Body of pancreas (tissue), 4 donors: ENCODE measurements around the gene PLVAP.

ENCODE experiments used
- CTCF ChIP-seq, 7 experiments: fragments of 450-650 bp in 4 of 7; fragments of 200-600 bp in 3 of 7; sonication (generic) in 3 of 7; IDR thresholded peaks; one replicate each; pipeline ENCODE4 v1.5.1; 2016 to 2019; ENCODE audit warnings: antibody characterized with exemption in 7 of 7
- POLR2A ChIP-seq, 3 donors: fragments of 450-650 bp; IDR thresholded peaks; one replicate each; pipeline ENCODE4 v1.6.1; 2016; ENCODE audit warnings: antibody characterized with exemption in 3 of 3, mild to moderate bottlenecking in 2 of 3

GRCh38 chr19:17324357-17325114 is 52.6 kb downstream of the PLVAP start:
- TF ChIP-seq CTCF (IDR thresholded peaks at IDR 0.05) (no peak), POLR2A (IDR thresholded peaks at IDR 0.05) (no peak)
